Limb (tissue), 2 donors: Measurements from ENCODE around the gene THEMIS.

Experiments used
- DNase-seq, 2 donors: peaks; one replicate each; pipeline ENCODE4 v3.0.0-alpha.2; 2016; ENCODE audit errors: extremely low spot score in 2 of 2

The THEMIS gene

DNA sequence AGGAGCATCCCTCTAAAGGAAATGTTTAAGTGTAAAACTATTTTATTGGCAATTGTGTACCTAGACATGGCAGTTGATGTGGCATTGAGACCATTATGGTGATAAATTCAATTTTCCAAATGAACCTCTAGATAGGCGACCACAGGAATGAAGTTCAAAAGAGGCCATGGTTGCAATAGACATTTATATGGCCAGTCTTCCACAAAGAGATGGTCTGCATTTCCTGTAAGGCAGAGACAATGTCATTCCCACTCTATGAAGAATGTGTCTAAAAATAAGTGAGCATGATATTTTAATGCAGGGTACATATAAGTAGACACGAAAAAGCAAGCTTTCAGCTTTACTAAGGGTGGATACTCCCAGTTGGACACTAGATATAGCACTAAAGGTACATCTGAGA, 40.9 kb downstream of the THEMIS start:
- DNase-seq = no peak

DNA sequence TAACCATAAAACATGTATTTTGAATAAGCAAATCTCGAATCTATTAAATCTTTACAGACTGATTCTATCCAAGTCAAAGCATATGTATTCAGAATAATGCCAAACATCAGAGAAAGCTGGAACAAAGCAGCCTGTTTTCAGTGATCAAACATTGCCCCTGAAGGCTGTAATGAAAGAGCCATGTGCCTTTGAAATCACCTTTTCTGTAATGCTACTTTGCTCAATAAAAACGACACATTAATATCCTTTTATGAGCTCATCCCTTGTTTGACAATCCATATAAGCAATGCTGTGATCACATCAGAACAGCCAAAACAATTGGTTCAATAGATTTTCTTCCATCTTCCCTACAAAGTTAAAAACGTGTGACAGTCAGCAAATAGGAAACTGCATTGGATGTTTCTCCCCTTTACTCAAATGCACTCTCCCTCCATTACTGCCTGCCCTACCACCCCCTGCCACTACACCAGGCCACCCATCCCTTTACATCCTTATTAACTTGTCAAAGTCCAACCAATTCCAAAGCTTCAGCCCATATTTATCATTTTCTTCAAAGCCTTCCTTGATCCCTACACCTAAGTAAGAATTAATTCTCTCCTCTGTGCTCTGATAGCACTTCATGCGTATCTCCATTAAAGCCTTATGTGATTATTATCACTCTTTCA, 42.0 kb downstream of the THEMIS start:
- DNase-seq = no peak

DNA sequence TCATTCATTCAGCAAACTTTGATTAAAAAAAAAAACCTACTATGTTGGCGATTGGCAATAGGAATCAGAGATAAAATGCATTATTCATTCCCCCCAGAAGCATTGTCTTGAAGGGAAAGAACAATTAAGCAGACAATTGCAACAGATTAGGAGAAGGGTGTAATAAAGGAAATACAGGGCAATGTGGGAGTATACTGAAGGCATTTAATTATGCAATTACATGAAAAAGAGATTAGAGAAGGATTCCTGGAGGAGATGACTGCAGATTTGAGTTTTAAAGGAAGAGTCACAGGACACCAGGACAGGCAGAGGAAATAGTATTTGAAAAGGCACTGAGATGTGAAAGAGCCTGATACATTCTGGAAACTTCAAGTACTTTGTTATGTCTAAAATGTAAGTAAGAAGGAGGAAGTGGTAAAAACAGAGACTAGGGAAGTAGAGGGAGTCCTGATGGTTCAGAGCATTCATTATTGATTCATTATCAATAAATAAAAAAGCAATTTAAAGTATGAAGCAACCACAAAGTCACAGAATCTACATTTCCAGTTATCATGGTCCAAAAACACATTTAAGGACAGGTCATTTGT, 43.7 kb downstream of the THEMIS start:
- DNase-seq = no peak

DNA sequence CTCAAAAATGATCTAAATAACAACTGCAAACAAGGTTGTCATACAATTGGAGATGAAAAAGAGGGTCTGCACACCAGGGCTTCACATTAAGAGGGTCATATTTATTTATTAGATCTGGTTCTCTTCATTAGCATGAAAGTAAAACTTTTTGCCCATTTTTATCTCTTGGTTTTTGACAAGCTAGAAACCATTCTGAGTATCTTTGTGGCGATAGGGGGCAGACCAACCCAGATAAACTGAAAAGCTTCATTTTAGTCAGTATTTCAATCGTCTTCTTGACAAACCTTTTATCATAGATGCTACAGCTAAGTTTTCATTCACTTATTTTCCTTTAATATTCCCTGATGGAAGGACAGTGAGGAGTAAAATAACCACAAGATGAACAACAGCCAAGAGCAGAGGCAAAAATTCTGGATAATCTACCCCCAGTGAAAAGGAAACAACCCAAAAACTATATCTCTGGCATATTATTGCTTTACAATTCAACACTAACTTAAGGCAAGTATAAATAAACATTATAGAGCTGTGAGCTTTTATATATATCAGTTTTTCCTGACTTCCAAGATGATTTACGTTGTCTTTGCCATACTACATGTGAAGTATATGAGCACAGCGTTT, 45.2 kb downstream of the THEMIS start:
- DNase-seq = peak in 1 of 2 donors; percentile 15

DNA sequence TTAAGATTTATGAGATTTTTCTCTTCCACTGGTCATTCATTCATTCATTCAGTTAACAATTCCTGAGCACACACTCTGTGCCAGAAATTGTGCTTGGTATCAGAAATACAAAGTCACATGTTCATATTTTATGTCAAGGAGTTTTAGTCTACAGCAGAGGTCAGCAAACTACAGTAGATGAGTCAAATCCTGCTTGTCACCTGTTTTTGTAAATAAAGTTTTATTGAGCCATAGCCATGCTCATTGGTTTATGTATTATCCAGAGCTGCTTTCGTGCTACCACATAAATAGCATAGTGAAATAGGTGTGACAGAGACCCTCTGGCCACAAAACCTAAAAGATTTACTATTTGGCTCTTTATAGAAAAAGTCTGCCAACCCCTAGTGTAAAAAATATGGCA, 46.8 kb downstream of the THEMIS start:
- DNase-seq = no peak

DNA sequence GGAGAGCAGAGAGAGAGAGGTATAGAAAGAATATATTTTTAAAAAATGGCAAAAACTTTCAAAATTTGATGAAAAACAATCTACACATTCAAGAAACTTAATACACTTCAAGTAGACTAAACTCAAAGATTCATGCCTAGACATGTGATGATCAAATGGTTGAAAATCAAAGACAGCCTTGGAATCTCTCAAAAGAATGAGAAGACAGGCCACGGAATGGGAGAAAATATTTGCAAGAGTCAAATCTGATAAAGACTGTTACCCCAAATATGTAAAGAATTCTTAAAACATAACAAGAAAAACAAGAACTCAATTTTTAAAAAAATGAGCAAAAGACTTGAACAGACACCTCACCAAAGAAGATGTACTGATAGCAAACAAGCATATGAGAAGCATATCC, 49.7 kb downstream of the THEMIS start:
- DNase-seq = no peak

DNA sequence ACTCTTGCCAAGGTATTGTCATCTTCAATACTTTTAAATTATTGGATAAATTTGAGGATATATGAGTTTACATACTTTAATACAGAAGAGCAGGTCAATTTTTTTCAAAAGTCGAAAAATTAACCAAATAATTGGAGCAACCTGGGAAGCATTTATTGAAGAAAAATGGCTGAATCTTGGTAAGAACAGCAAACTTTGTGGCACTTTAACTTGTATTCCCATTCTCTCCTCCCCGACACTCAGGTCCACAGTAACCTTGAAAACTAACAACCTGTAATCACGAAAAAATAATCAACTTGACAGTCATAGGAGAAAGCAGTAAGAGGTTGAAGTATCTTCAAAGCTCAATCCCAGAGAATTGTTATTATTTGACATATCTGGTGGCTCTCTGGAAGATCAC, 55.6 kb downstream of the THEMIS start:
- no peak for DNase-seq

DNA sequence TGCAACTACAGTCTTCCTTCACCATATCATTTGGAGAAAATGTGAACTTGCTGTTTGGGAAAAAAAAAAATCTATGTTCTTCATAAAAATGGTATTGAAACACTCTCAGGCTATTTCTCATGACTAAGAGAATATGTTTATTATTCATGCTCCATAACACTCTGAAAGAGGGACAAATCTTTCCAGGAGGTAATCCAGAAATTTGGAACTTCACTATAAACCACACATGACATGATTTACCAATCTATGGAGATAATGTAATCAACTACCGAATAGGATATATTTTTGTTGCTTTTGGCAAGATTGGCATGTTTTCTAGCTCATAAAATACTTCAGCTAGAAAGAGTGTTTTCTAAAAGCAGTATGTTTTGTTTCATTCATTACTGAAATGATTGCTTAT, 56.3 kb downstream of the THEMIS start:
- no peak for DNase-seq

DNA sequence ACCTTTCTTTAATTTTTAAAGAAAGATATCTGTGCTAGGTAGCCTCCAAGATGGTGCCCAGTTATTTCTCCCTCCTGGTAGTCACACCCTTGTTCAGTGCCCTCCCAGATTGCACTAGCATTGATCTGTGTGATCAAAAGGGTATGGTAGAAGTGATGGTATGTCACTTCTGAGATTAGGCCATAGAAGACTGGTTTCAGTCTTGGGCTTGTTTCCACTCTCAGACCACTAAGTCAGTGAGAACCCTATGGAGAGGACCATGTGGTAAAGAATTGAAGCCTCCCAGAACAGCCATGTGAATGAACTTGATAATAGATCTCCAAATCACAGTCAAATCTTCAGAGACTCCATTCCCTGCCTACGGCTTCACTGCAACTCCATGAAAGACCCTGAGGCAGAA, 57.3 kb downstream of the THEMIS start:
- no peak for DNase-seq

DNA sequence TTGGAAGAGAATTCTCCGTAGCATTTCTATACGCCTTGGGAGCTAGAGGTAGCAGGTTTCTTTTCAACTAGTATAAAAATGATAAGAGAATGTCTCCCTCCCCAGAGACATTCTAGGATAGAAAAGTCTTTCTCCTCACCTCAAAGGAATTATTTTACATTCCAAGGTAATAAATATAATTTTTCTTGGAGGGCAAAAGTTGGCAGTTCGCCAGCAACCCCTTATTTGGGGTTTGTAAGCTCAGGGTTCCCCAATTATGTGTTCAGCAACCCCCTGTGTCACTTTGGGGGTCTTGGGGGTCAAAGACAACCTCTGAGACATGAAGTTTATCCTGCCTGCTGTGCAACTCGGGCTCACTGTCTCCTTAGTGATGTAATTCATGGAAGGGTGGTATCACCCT, 58.3 kb downstream of the THEMIS start:
- DNase-seq = no peak

DNA sequence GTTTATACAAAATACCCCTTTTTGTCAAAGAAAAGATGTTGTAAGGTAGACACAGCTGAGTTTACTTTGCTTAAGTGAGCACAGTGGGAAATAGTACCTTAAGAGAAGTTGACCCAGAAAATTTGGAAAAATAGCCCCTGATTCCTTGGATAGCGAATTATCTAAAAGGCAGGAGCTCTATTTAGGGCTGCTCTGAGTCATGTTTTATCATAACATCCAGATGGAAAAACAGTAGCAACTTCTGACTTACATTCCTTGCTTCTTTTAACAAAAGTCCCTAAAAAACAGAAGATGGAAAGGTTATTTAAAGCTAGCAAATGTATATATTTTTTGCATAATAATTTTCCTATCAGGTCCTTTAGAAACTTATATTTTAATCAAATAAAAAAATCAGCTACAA, 59.0 kb downstream of the THEMIS start:
- DNase-seq = no peak

DNA sequence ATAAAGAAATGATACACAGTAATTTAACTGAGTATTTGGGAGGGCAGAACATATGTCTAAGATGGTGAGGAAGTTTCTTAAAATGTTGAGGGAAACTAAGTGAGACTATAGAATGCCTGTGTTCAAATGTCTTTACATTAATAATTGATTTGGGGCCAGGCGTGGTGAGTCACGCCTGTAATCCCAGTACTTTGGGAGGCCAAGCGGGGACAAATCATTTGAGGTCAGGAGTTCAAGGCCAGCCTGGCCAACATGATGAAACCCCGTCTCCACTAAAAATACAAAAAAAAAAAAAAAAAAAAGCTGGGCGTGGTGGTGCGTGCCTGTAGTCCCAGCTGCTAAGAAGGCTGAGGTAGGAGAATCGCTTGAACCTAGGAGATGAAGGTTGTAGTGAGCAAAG, 66.7 kb downstream of the THEMIS start:
- DNase-seq = no peak

DNA sequence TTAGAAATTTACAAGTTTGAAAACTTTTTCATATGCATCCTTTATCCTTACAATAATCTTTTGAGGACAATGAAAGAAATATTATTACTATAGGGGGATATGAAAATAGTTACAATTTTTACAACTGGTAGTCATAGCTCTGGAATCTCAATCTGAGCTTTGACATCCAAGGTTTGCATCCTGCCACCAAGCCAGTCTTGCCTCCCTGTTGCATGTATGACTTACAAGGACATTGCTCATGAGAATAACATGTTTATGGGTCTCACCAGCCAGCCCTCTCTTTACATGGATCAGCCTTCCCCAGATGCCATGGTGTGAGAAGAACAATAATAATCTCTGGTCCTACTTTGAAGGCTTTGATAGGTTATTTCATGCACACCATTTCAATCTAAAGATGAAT, 67.5 kb downstream of the THEMIS start:
- no peak for DNase-seq

DNA sequence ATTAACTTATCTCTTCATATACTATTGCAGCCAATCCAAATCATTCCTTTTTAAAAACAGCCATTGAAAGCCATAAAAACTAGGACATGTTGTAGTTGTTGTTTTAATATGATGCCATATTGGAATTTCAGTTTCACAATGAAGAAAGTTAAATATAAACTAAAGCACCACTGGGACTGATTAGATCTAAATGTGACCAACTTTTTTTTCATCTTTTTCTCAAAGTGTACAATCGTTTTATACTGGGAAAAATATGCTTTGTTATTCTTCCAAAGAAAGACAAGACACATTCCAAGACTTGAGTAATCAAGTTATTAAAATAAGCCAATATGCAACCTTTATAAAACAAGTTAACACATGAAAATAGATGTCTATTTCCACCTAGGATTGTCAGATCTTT, 68.5 kb downstream of the THEMIS start:
- DNase-seq = no peak

DNA sequence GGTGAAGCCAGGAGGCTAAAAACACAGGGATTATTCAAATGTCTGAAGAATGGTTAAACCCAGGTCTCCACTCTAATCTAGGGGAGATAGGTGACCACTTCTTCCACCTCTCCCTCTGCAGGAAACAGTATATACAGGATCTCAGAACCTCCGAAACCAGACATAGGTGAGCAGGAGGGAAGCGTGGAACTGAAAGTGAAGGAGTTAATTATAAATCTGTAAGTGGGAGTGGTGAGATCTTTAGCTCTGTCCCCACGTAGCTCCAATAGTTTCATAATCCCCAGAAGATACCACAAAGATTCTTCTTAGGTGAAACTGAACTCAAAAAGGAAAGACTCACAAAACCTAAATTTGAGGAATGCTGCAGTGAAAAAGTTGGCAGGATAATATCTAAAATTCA, 76.8 kb downstream of the THEMIS start:
- no peak for DNase-seq

DNA sequence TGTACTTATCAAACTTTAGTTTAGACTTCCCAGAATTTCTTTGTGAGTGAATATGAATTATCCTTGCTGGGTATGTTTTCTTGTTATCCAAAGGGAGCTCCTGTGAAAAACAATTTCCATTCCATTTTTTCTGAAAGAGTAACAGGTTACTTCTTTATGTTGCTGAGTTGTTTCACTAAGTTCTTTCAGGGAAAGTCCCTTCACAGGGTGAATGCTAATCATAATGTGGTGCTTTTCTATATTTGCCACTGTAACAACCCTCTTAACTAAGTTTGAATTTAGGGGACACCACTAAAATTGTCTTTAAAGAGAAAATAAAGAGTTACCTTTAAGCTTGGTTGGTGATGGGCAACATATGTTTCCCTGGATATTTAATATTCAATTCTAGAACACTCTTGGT, 79.4 kb downstream of the THEMIS start:
- no peak for DNase-seq

DNA sequence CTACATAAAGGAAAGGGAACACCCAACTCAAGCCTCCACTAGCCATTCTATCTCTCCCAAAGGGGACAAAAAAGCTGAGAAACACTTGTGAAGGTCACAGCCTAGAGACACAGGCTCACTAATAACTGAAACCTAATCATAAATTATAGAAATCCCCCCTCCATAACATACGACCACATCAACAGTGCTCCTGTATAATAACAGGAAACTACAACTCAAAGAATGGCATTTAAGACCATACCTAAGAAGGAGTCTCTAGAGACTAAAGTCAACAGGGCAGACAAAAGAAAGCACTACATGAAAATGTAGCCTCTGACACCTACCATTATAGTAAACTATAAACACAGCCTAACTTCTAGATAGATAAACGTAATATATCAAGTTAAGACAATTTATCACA, 82.7 kb downstream of the THEMIS start:
- DNase-seq = no peak

DNA sequence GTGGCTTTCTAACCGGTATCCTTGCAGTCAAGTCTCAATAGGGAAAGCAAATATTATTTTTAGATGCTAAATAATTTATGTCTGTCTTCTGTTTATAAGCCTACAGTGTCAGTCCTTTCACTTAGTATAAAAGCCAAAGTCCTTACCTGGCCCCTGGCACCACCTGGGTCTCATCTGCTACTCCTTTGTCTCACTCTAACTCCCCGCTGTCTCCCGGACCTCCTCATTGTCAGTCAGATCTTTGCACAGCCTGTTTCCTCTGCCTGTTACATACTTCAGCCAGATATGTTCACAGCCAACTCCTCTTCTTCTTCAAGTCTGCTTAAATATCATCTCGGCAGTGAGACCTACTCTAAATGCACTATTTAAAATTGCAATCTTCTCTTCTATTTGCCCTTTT, 84.2 kb downstream of the THEMIS start:
- DNase-seq = no peak

DNA sequence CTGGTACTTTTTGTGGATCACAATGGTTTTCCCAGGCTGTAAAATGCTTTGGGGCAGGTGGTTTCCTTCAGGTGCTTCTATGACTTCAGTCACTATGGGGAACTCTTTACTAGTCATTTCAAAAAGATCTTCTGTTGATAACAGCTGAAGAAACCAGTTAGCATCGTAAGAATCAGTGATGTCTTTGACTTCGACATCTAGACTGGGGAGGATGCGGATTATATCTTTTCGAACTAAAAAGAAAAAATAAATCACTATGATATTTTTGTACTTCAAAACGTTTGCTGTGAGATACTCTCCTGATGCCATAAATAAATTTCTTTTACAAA, 87.2 kb downstream of the THEMIS start:
- no peak for DNase-seq

DNA sequence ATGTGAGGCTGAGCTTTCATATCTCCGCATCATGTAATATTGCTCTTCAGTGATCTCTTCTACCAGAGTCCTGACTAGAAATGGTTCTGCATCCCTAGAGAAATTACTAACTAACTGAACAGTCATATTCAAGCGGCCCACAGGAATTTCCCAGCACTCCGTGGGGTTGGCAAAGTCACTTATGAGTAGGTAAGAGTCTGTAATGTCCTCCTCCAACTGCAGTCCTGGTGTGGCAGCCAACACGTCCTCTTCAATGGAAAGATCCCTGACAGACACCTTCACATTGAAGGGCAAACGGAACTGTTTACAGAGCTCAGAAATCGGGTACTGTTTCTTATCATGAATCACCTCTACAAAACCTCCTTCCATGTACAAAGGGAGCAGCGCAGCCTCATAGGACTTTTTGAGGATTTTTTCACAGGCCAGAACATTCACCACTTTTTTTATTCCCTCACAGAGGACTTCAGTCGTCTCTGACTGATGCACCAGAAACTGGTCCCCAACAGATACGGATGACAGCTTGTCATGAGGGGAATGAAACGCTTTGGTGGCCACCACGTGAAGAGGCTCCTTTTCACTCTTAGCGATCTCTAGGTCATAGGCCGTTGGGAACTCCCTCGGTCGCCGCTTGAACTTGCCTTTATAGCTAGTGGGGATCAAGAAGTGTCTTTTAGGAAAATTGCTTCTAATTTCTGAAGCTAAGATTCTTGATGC, 87.7 kb downstream of the THEMIS start:
- DNase-seq = no peak

DNA sequence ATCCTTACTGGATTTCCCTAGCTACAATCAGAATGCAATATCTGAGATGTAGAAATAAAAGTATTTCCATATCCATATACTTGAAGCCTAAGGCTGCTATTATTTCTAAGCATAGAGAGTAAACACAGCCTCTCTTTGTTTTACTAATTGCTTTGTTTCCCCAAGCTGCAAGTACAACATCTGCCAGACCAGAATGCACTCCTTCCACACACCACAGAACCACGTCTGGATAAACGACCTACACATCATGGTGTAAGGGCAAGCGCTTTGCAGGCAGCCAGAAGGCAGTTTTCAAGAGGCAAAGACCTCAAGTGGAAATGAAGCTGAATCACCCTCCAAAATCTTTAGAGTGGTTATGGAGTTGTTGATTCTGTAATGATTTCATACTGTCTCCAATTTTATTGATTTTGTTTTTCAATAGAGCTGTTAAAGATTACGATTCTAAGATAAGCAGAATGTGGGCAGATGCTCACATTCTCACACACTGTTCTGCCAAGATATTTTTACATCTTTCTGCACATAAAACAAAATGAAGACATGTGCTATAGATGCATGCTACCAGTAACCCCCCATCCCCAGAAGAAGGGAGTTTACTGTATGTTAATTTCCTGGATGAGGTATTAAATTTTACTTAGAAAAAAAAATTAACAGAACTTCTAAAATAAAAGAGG, 88.8 kb downstream of the THEMIS start:
- no peak for DNase-seq

DNA sequence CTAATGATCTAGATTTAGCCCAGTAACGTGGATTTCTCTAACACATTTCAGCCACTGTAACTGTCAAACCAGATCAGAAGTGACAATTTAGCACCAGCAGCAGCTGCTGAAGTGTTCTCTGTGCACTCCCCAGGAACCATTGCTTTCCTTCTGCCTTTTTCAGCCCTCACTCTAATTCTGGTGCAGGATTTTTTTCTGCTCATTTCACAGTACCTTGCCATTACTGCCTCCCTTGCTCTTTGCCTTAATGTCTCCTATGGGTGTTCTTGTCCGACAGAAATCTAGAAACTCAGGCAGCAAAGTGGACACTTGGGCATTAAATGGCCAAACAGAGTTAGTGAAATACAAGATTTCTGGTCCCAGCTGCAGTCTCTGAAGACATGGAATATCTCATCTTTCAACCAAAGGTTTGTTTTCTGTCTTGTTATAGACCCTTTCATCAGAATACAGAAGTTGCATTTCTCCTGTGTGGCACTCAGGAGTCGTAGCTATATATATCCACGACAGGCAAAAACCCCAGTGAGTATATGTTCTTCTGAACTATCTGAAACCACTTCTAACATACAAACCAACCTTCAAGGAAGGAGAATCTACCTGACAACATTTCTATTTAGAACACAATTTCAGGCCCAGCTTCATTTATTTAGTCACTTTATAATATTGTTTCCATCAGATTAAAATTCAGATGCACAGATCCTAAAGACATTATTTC, 92.9 kb downstream of the THEMIS start:
- no peak for DNase-seq
